Endometrial microvascular endothelial cells (primary cell): ENCODE results near the gene CTNNA3. TPM values are rescaled to one million over a fixed set of nuclear protein-coding genes. Genes with fewer than 3 reads are reported as not detected.

Source experiments
- in situ Hi-C: cut with HindIII; loops from 2 replicates; pipeline ENCODE4 v1.10.0; 2017; ENCODE audit warnings: low sequenced_read_pairs, low pct_unique_long_range_greater_than_20kb; ENCODE audit errors: inconsistent ontology term
- total RNA-seq: library from RNA; depleted of rRNA; stranded (reverse); fragments of >200 nt; gene quantifications from one replicate; pipeline ENCODE4 v1.2.3, GENCODE V29; 2015; ENCODE audit errors: inconsistent ontology term

Gene CTNNA3
- total RNA-seq, 1 donor from 2014 or later = not detected

DNA sequence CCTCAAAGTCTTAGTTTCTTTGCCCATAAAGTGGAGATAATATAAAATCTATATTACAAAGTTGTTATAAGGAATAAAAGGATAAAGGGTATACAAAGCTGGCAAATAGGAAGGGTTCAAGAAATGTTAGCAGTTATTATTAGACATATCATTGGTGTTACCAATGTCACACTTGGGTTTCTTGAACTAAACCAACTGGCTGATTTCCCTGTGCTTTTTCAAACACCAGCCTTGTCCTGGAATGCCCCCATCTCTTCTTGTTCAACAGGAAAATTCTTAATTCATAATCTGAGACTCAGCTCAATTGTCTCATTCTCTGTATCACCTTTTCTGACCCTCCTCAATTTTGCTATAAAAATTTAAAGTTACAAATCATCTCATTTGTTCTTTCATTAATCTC, 913.9 kb downstream of the CTNNA3 start:
- in situ Hi-C loops = no loop called here

GRCh38 chr10:66780796-66781195, 915.2 kb downstream of the CTNNA3 start:
- in situ Hi-C loops = no loop called here

DNA sequence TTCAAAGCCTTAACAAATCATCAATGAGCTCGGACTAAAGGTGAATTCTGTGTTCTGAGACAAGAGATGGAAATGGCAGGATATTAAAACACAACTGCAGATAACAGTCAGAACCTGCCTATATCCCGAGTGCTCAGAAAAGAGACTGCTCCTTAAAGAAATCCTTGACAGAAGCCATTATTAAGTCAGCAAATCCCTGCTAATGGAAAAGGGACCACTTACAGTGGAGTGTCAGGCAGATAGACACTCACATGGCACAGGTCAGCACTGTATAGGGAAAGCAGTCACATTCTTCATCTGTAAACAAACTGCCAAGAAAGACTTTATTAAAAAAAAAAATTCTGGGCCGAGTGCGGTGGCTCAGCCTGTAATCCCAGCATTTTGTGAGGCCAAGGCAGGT, 917.6 kb downstream of the CTNNA3 start:
- in situ Hi-C loops = no loop called here

DNA sequence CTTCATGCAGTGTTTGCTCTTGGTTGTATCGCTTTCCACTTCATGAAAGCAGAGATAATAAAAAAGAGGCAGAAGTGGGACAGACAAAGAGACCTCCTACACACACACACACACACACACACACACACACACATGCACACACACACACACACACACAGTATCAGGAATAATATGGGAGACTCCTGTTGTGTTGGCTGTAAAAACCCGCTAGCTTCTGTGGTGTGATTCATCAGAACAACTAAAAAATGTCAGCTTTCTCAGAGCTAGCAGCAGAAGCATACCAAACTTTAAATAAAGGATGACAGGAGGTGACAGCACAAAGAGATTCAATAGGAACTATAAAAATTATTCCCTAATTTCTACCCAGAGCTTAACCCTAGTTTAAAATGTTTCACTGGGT, 918.3 kb downstream of the CTNNA3 start:
- in situ Hi-C loops = no loop called here

GRCh38 chr10:66773472-66773817, 922.5 kb downstream of the CTNNA3 start:
- in situ Hi-C loops = no loop called here

- in situ Hi-C loops = no loop called here
Observed at GRCh38 chr10:66772548-66773471, 923.2 kb downstream of the CTNNA3 start.

DNA sequence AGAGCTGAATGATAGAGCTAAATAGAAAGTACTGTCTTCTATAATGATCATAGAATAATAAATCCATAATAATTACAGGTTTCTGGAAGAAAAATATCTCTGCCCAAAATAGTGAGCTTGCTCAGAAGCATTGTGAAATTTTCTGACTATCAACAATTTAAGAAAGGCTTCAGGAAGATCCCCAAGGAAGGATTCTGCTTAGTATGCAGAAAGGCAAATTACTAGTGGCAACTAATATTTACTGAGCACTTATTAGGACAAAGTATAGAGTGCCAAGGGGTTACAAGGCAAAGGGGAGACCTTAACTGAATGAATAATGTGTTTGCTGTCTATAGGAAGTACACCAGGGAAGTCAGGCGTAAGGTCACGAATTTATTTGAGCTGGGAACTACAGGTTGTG, 928.3 kb downstream of the CTNNA3 start:
- in situ Hi-C loops = no loop called here

DNA sequence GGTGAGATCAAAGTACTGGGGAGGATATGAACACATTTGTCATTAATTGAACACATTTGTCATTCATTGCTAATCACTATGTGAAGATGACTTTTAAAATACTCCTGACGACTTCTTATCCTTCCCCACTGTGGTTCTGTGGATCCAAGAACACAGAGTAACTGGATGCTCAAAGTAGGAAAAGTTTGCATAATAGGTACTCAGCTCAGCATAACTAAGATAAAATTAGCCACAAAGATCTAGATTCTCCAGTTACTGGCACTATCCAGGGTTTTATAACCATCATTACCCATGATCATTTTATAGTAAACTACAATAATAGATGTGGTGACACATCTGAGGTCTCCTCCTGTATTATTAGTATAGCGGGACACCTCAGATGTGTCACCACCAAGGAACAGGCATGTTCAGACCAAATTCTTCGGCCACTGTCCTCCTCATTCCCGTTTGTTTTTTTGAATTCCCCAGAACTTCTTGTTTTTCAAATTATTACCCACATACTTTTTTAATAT, 933.7 kb downstream of the CTNNA3 start:
- in situ Hi-C loops = no loop called here

DNA sequence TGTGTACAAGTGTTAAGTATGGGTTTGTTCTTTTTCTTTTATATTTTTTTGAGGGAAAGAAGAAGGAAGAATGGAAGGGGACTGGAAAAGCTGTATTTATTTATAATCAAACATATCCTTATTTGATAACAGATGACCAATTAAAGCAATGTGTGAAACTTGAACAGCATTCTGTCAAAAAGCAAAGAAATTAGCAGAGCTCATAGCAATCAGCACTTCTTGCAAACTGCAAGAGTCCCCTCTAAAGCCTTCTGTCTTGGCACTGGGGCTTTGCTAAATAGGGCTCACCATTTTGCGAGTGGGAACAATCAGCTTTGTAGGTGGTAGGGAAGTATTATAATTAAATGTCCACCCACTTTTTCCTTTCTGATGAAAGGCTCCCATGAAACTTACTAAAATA, 935.1 kb downstream of the CTNNA3 start:
- in situ Hi-C loops = no loop called here

DNA sequence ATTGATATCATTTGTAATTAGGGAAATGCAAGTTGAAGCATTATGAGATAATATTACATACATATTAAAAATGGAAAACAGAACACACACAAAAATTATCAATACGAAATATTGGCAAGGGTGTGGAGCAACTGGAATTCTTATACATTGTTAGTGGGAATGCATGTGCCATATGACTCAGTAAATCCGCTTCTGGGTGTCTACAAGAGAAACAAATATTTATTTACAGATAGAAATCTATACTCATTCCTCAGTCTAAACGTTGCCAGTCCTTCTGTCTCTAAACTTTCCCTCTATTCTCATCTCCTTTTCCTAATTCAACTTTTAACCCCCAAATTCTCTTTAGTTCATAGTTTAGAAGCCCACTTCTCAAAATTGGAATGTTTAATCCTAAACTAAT, 940.5 kb downstream of the CTNNA3 start:
- in situ Hi-C loops = no loop called here

DNA sequence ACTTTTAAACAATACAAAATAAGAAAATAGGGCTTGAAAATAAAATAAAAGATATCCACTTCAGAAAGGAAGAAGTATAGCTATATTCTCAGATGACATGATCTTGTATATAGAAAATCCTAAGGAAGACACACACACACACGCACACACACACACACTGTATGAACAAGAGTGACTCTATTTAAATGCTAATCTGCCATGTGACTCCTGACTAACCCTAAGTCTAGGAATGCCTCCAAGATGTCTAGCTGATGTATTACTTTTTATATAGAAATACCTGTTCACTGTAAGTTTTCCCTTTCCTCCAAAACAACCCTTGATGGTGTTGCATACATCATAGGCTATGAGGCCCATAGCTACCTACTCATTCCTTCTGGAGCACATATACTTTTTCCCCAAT, 943.3 kb downstream of the CTNNA3 start:
- in situ Hi-C loops = no loop called here

DNA sequence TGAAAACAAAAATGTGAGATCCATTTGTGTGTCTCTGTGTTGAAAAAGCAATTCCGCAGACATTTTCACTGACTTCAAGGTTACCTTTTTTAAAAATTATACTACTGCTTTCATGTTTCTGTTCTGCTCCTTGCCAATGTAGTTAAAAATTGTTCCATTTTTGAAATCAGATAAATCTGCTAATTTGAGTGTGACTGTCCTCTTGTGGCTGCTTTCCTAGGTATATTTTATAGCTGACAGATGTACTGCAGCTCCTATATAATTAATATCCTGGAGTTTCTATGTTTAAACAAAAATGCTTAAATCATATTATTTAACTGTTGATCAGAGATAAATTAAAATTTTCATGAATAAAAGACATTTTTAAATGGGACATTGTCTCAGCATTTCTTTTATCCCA, 947.8 kb downstream of the CTNNA3 start:
- in situ Hi-C loops = no loop called here

DNA sequence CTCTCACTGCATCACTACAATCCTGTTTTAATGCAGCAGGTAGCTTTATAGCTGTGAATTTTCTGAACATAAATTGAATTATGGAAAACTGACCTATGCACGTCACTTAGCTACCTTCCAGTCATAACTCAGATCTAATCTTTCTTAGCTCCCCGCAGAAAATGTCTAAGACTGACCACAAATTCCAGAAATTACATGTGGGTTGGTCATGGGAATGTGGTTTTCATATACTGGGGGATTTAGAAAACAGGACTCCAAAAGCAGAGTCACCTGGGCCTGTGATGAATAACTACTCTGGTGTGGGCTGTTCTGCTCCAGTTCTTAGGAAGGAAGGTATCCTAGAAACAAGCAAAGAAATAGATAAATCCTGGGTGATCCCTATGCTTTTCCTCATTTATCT, 948.5 kb downstream of the CTNNA3 start:
- in situ Hi-C loops = no loop called here

- in situ Hi-C loops = no loop called here
Observed at GRCh38 chr10:66746711-66747110, 949.3 kb downstream of the CTNNA3 start.

DNA sequence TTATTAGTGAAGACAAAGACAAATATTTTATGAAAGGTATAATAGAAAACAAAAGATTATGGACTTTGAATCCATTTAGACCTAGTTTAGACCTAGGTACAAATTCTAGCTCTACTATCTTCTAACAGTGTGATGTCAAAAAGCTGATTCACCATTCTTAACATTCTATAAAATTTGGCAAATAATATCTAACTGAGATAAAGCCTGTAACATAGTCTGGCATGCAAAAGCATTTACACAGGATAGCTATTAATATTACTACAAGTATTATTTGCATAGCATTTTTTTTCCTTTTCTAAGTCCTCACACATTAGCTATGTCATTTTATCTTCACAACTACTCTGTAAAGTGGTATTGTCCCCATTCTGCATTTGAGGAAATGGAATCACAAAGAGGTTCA, 949.7 kb downstream of the CTNNA3 start:
- in situ Hi-C loops = no loop called here

DNA sequence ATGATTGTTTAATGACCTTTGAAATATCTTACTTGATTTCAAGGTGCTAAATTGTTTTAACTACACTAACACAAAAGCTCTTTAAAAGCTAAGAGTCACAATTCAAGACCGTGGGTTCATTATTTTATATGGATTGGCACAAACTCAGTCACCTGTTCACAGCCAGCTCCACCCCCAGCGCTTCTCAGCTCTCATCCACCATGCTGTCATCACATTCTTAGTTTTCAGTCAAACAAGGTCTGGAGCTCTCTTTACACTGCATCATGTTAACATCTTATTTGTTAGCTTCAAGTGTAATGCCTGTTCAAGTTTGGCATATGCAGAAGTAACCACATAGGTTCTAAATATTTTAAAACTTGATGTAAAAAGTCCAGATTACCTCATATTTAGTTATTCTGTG, 951.1 kb downstream of the CTNNA3 start:
- in situ Hi-C loops = no loop called here

DNA sequence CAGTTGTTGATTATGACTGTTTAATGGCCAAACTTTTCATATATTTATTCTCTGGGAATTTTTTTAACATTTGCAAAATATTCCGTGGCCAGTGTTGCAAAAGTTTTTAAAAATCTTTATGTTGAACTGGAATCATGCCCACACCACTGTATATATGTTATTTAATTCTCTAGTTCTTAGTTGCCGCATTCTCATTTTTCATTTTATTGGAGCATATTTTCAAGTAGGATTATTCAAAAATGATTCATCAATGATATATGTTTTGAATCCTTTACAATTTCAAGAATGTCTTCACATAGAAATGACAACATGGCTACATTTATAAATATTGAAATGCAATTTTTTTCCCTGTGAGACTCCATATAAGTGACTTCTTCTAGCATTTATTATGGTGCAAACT, 958.8 kb downstream of the CTNNA3 start:
- in situ Hi-C loops = no loop called here

GRCh38 chr10:66723608-66724400, 972.2 kb downstream of the CTNNA3 start:
- in situ Hi-C loops = no loop called here

- in situ Hi-C loops = no loop called here
Observed at GRCh38 chr10:66719483-66719882, 976.5 kb downstream of the CTNNA3 start.
